Glutamatergic neuron (in vitro differentiated cells): Measurements from ENCODE around the gene KCNH6. TPM values are rescaled to one million over a fixed set of nuclear protein-coding genes. Genes with fewer than 3 reads are reported as not detected.

Experiments used
- DNase-seq: peaks from one replicate; pipeline ENCODE4 v3.0.0; 2022
- H3K27ac Mint-ChIP-seq: one replicate; pipeline ENCODE4 v1.8.0; 2020; ENCODE audit warnings: mild to moderate bottlenecking, mixed read lengths, inconsistent platforms; ENCODE audit not compliant: unreplicated experiment
- H3K27me3 Mint-ChIP-seq: one replicate; pipeline ENCODE4 v1.8.0; 2020; ENCODE audit warnings: mild to moderate bottlenecking, moderate library complexity, mixed read lengths, inconsistent platforms; ENCODE audit not compliant: unreplicated experiment
- H3K36me3 Mint-ChIP-seq: one replicate; pipeline ENCODE4 v1.8.0; 2020; ENCODE audit warnings: mild to moderate bottlenecking, mixed read lengths, inconsistent platforms; ENCODE audit not compliant: unreplicated experiment
- H3K4me1 Mint-ChIP-seq: one replicate; pipeline ENCODE4 v1.8.0; 2020; ENCODE audit warnings: mild to moderate bottlenecking, low read depth, mixed read lengths, inconsistent platforms; ENCODE audit not compliant: unreplicated experiment
- H3K4me3 Mint-ChIP-seq: one replicate; pipeline ENCODE4 v1.8.0; 2020; ENCODE audit warnings: mild to moderate bottlenecking, mixed read lengths, inconsistent platforms; ENCODE audit not compliant: unreplicated experiment
- H3K9me3 Mint-ChIP-seq: one replicate; pipeline ENCODE4 v1.8.0; 2020; ENCODE audit warnings: mild to moderate bottlenecking, moderate library complexity, mixed read lengths, inconsistent platforms; ENCODE audit not compliant: unreplicated experiment
- CTCF ChIP-seq: fragments of 200-600 bp; sonication (generic); IDR thresholded peaks from one replicate; pipeline ENCODE4 v1.5.0; 2021; ENCODE audit not compliant: partially characterized antibody, unreplicated experiment
- total RNA-seq: library from RNA; stranded (reverse); fragmentation: NEBNext Ultra II Directional; extraction: Animal tissue kit (Norgen Biotek cat#: 25700); gene quantifications from one replicate; pipeline ENCODE4 v1.2.1, GENCODE V29; 2021; ENCODE audit not compliant: unreplicated experiment

The KCNH6 gene
- total RNA-seq, 1 donor from 2014 or later, result 4.1 TPM

- Mint-ChIP-seq H3K27ac (peak overlapping the region; percentile 24), H3K9me3 (no peaks in the 10 kb centered on the region), H3K4me1 (peaks cover 14% of the 10 kb centered on the region), H3K27me3 (peaks cover 15% of the 10 kb centered on the region), H3K4me3 (no peak overlapping the region), H3K36me3 (no peaks in the 10 kb centered on the region)
- no peak for TF ChIP-seq CTCF
- DNase-seq, result no peak
Observed at GRCh38 chr17:63489291-63489690, 33.9 kb upstream of the KCNH6 start.

- Mint-ChIP-seq H3K36me3 (no peaks in the 10 kb centered on the region), H3K27me3 (peaks cover 13% of the 10 kb centered on the region), H3K9me3 (no peaks in the 10 kb centered on the region), H3K4me3 (no peak overlapping the region), H3K4me1 (peaks cover 14% of the 10 kb centered on the region), H3K27ac (no peak overlapping the region)
- TF ChIP-seq CTCF, result no peak
- DNase-seq, result no peak
Observed at GRCh38 chr17:63490329-63490728, 32.8 kb upstream of the KCNH6 start.

GRCh38 chr17:63490858-63491400, 32.2 kb upstream of the KCNH6 start:
- DNase-seq, result no peak
- no peak for TF ChIP-seq CTCF
- Mint-ChIP-seq H3K27me3 (peaks cover 13% of the 10 kb centered on the region), H3K4me1 (peaks cover 17% of the 10 kb centered on the region), H3K27ac (no peak overlapping the region), H3K9me3 (no peaks in the 10 kb centered on the region), H3K4me3 (no peak overlapping the region), H3K36me3 (no peaks in the 10 kb centered on the region)

- H3K27me3 Mint-ChIP-seq, result peaks cover 13% of the 10 kb centered on the region
- no peak for DNase-seq
Observed at GRCh38 chr17:63491413-63491812, 31.7 kb upstream of the KCNH6 start.

More at GRCh38 chr17:63491413-63491812, 31.7 kb upstream of the KCNH6 start:
- Mint-ChIP-seq H3K27ac (peak overlapping the region; percentile 12), H3K9me3 (no peaks in the 10 kb centered on the region), H3K4me1 (peaks cover 17% of the 10 kb centered on the region), H3K36me3 (no peaks in the 10 kb centered on the region), H3K4me3 (no peak overlapping the region)
- no peak for TF ChIP-seq CTCF
